Muscle of back (tissue), 13 donors: Measurements from ENCODE around the gene KRTAP19-8. TPM values are rescaled to one million over a fixed set of nuclear protein-coding genes. Genes with fewer than 3 reads are reported as not detected.

Source experiments
- DNase-seq, 3 donors: peaks; one replicate each; pipeline versions ENCODE4 v3.0.0 to v3.0.0-alpha.2; 2013
- long read RNA-seq, 9 donors: transcript quantifications; one replicate each; lab custom pipeline, GENCODE V29; 2026
- polyA plus RNA-seq, 10 donors: library from polyadenylated mRNA; unstranded; fragments of 120-200 nt; gene quantifications; one replicate each; pipeline ENCODE4 v1.2.1, GENCODE V29; 2013; ENCODE audit not compliant: insufficient read length in 10 of 10

Gene KRTAP19-8
- polyA plus RNA-seq = not detected
- long read RNA-seq, donor 1 = 0 reads
- long read RNA-seq, donor 2 = 0 reads
- long read RNA-seq, donor 3 = 0 reads
- long read RNA-seq, donor 4 = 0 reads
- long read RNA-seq, donor 5 = 0 reads
- long read RNA-seq, donor 6 = 0 reads
- long read RNA-seq, donor 7 = 0 reads
- long read RNA-seq, donor 8 = 0 reads
- long read RNA-seq, donor 9 = 0 reads

GRCh38 chr21:31038376-31038775 is at the start of gene KRTAP19-8:
Gene KRTAP19-8, minus strand, starts transcription at chr21:31038476. Its CDS starts 33 bp downstream, at chr21:31038443.
- no peak for DNase-seq

GRCh38 chr21:31087639-31088473 is 49.6 kb upstream of the KRTAP19-8 start:
- no peak for DNase-seq

GRCh38 chr21:31084689-31085088 is 46.4 kb upstream of the KRTAP19-8 start:
- DNase-seq = no peak

GRCh38 chr21:31078796-31079195 is 40.5 kb upstream of the KRTAP19-8 start:
- no peak for DNase-seq

- no peak for DNase-seq
Observed at GRCh38 chr21:31078216-31078615, 39.9 kb upstream of the KRTAP19-8 start.

GRCh38 chr21:31075848-31076247 is 37.6 kb upstream of the KRTAP19-8 start:
- DNase-seq = no peak

- no peak for DNase-seq
Observed at GRCh38 chr21:31072533-31072932, 34.3 kb upstream of the KRTAP19-8 start.

GRCh38 chr21:31064803-31065202 is 26.5 kb upstream of the KRTAP19-8 start:
- DNase-seq = no peak

- DNase-seq = no peak
Observed at GRCh38 chr21:31052489-31053142, 14.3 kb upstream of the KRTAP19-8 start.

- DNase-seq = no peak
Observed at GRCh38 chr21:31050577-31051157, 12.4 kb upstream of the KRTAP19-8 start.

- no peak for DNase-seq
Observed at GRCh38 chr21:31045841-31046240, 7.6 kb upstream of the KRTAP19-8 start.

- DNase-seq = peak in 1 of 3 donors; percentile 17
Observed at GRCh38 chr21:31043471-31043870, 5.2 kb upstream of the KRTAP19-8 start.

- no peak for DNase-seq
Observed at GRCh38 chr21:31042080-31042464, 3.8 kb upstream of the KRTAP19-8 start.

- DNase-seq = no peak
Observed at GRCh38 chr21:31041295-31042079, 3.2 kb upstream of the KRTAP19-8 start.

GRCh38 chr21:31034378-31034777 is 3.9 kb downstream of the KRTAP19-8 start:
- DNase-seq = no peak

GRCh38 chr21:31030367-31031106 is 7.7 kb downstream of the KRTAP19-8 start:
- no peak for DNase-seq

GRCh38 chr21:31023680-31024079 is 14.6 kb downstream of the KRTAP19-8 start:
- DNase-seq = no peak

- DNase-seq = peak in 1 of 3 donors; percentile 12
Observed at GRCh38 chr21:31022306-31022705, 16.0 kb downstream of the KRTAP19-8 start.

- no peak for DNase-seq
Observed at GRCh38 chr21:31018232-31018631, 20.0 kb downstream of the KRTAP19-8 start.

- DNase-seq = no peak
Observed at GRCh38 chr21:31014891-31015290, 23.4 kb downstream of the KRTAP19-8 start.
